ENCODE data around the gene DLX2.

DNA sequence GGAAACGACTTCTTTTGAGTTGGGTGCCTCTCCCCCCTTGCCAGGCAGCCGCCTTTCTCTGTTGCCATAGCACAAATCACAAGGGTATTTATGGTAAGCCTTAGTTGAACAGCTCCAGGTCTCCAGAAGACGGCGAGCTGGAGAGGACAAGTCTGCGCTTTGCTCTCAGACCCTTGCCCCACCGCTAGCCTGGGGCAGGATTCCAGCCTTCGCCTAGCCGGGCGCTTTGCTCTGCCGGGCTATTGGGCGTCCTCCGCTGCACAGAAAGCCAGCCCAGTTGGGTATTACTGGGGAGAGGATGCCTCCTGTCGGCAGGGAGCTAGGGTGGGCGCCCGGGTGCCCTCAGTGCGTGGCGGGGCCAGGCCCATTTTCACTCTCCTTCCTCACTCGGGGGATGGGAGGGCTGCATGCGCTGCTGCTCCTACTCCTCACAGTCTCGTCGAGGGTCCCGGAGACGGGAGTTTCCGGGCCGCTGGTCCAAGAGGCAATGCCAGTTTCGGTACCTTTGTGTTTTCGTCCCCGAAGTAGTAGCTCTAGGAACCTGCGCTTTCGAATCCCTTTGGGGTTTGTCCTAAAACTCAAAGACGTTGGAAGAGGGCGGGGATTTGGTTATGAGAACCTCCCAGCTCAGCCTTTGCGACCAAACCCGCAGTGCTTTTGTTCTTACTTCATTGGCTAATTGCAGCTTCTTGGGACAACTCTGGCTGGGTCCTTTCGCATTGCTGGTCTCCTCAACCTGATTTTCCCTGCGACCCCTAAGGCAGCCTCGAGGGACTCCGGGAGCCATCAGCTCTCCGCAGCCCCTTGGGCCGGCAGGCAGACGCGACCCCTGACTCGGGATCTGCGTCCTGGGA lies 3.6 kb upstream of the DLX2 start:
- TF ChIP-seq POLR2A (IDR thresholded peaks at IDR 0.05), result no peak
- TF ChIP-seq CTCF (IDR thresholded peaks at IDR 0.05), result peak in 4 of 6 experiments; percentile 14 to 35 (median 24)

Measured in Peyer's patch (tissue), 4 donors.